Activated CD8-positive, alpha-beta memory T cell treated with anti-CD3 and anti-CD28 coated beads, Interleukin-2, amount 50 U/mL, for 24 hours (primary cell): ENCODE results near the gene RNF187.
"Not testable (repeated sequence)": the region's sequence is repeated elsewhere in the genome, so short reads cannot be mapped to it uniquely, and the experiment has no call there.

Experiments
- DNase-seq: peaks from one replicate; pipeline ENCODE4 v3.0.0-alpha.2; 2020; ENCODE audit errors: extremely low read depth

The RNF187 gene

GRCh38 chr1:228488125-228488817, 1.1 kb downstream of the RNF187 start:
- no peak for DNase-seq

DNA sequence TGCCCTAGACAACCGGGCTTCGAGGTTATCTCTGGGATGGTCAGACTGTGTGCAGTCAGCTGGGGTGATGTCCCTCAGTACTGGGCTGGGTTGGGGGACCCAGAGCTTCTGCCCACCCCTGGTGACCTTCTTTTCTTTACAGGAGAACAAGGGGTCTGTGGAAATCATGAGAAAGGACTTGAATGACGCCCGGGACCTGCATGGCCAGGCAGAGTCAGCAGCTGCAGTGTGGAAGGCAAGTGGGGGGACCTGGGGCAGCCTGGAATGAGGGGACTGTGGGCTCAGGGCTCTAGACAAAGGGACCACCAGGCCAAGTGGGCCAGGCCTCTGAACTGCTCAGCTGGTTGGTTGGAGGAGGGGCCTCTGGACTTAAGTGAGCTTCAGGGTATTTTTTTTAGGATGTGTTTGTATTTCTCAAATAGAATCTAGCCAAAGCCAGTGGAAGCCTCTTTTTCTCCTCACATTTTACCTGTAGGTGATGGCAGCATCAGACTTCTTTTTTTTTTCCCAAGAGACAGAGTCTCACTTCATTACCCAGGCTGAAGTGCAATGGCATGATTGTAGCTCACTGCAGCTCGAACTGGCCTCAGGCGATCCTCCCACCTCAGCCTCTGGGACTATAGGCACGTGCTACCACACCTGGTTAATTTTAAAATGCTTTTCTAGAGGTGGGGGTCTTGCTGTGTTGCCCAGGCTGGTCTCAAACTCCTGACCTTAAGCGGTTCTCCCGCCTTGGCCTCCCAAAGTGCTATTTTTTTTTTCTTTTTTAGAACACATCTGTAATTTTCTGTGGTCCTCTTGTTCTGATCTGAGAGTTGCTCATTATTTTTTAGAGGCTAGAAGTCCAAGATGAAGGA, 1.9 kb downstream of the RNF187 start:
- no peak for DNase-seq

GRCh38 chr1:228490120-228491078, 3.2 kb downstream of the RNF187 start:
- DNase-seq = no peak

- DNase-seq = no peak
Observed at GRCh38 chr1:228493141-228494043, 6.2 kb downstream of the RNF187 start.

DNA sequence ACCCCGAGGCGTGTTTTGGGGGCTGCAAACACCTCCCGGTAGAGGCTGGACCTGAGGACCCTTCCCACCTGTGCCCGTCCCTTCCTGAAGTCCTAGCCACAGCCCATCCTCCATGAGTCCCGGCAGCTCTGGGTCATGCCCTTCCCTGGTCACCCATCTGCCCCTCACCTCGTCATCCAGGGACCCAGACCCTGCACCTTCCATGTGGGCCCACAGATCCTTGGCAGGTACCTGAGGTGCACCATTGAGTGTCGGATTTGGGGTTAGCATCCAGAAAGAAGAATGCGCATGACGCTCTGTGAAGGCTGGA, 6.8 kb downstream of the RNF187 start:
- no peak for DNase-seq

DNA sequence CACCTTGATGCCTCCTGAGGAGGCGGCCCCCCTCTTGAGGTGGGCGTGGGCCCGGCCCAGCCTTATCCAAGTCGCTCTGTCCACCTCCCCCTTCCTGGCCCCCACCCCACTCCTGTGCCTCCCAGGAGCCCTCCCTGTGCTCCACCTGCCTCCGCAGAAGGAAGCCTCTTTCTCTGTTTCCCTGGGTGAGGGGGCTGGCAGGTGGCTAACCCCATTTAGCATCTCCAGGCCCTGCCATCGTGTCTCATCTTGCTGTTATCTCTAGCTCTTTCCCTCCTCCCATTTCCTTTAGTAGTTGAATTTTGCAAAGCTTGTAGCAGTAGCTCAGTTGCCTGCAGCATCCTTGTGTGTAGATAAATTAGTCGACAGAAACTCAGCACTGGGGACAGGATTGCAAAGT, 7.2 kb downstream of the RNF187 start:
- no peak for DNase-seq

- DNase-seq = no peak
Observed at GRCh38 chr1:228494970-228495853, 8.0 kb downstream of the RNF187 start.

DNA sequence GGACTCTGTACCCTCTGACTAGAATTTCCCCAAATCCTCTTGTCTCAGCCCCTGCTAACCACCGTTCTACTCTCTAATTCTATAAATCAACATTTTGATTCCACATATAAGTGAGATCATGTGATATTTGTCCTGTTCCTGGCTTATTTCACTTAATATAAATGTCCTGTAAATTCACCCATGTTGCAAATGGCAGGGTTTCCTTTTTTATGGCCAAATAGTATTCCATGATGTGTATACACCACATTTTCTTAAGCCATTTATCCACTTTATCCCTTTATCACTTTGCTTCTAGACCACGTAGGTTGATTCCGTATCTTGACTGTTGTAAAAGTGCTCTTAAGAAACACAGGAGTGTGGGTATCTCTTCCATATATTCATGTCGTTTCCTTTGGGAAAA, 8.9 kb downstream of the RNF187 start:
- no peak for DNase-seq

GRCh38 chr1:228496494-228496893, 9.3 kb downstream of the RNF187 start:
- DNase-seq = no peak

DNA sequence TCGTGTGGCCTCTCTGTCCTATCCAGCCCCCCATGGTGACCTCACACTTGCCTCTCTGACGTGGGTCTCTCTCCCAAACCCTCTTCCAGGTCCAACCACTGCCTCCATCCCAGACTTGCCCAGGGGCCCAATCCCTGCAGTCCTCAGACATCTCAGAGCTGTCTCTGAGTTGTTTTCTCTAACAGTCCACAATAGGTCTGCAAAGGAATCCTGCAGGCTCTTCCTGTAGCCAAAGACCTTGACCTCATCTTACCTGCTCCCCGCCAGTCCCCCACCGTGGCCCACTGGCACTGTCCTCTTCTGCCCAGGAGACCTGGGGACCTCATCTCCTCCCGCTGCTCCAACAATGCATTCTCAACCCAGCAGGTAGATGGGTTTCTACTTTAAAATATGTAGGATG, 10.0 kb downstream of the RNF187 start:
- DNase-seq = no peak

GRCh38 chr1:228497817-228498216, 10.6 kb downstream of the RNF187 start:
- no peak for DNase-seq

DNA sequence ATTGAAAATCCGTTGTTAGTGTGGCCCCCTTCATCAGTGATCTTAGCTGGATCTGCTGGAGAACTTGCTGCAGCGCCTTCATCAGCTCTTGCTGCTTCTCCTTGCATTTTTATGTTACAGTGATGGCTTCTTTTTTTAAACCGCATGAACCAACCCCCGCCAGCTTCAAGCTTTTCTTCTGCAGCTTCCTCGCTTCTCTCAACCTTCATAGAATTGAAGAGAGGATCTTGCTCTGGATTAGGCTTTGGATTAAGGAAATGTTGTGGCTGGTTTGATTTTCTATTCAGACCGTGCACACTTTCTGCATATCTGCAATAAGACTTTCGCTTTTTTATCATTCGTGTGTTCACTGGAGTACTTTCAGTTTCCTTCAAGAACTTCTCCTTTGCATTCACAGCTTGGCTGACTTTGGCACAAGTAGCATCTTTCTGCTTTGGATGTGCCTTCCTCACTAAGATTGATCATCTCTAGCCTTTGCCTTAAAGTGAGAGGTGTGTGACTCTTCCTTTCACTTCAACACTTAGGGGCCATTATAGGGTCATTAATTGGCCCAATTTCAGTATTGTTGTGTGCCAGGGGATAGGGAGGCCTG, 13.1 kb downstream of the RNF187 start:
- DNase-seq = no peak

- DNase-seq = peak; percentile 85
Observed at GRCh38 chr1:228500901-228501871, 14.0 kb downstream of the RNF187 start.

DNA sequence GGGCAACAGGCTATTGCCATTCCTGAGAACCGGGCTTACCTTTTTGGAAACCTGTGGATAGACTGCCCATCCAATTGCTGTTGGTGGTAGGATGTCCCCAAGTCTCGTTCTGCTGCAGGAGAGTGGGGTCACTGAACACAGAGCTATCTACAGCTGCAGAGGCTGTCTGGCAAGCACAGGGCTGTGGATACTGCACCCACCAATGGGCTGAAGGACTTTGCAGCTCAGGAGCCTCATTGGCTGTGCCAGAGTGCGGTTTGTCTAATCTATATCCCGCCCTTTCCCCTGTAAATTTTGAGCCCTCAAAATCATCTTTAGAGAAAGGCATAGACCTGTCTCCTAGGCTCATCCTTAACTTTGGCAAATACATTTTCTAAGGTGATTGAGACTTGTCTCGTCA, 15.3 kb downstream of the RNF187 start:
- no peak for DNase-seq

DNA sequence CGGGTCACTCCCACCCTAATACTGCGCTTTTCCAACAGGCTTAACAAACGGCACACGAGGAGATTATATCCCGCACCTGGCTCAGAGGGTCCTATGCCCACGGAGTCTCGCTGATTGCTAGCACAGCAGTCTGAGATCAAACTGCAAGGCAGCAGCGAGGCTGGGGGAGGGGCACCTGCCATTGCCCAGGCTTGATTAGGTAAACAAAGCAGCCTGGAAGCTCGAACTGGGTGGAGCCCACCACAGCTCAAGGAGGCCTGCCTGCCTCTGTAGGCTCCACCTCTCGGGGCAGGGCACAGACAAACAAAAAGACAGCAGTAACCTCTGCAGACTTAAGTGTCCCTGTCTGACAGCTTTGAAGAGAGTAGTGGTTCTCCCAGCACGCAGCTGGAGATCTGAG, 18.8 kb downstream of the RNF187 start:
- DNase-seq = not testable (repeated sequence)

DNA sequence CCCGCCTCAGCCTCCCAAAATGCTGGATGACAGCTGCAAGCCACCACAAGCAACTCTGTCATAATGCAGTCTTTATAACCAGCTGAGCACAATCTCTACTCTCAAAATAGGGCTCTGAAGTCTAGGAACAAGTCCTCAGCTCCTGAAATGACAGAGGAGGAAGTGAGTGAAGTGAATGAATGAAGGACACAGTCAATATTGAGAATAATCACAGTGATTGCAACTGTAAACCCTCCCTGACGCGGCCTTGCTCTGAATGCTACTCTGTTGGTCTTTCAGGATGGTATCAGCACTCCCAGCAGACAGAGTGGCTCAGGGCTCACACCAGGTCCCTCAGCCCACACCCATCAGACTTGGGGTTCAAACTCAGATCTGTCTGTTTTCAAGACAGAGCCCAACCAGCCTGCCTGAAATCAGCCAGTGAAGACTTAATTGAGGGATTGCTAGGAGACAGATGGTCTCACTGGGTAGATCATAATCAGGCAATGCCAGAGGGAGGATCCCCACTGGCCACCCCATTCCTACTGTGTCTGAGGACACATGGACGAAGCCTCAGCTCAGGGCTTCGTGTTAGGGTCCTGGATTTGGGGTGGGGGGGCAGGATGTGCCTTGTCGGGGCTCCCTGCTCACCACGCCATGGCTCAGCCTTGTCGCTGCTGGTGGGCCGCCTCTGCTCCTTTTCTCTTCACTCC, 20.9 kb downstream of the RNF187 start:
- no peak for DNase-seq

DNA sequence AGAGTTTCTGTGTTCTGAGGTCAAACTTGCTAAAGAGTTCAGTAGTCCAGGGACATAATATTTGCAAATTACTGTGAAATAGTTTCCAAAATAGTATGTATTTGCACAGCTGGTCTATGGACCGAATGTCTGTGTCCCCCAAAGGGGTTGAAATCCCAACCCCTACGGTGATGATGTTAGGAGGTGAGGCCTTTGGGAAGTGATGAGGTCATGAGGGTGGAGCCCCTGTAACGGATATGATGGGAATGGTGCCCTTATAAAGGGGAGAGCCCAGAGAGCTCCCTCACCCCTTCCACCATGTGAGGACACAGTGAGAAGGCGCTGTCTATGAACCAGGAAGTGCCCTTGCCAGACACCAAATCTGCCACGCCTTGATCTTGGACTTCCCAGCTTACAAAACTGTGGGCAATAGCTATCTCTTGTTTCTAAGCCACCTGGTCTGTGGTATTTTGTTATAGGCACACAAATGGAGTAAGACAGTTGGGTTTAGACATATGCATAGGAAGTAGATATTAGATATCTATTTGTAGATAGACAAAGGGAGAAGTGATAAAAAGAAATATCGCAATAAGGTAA, 21.7 kb downstream of the RNF187 start:
- DNase-seq = no peak
